Type B pancreatic cell (in vitro differentiated cells): ENCODE measurements around the gene RNH1. TPM values are rescaled to one million over a fixed set of nuclear protein-coding genes. Genes with fewer than 3 reads are reported as not detected.
A peak's percentile ranks its signal among the peaks of the same experiment; 100 is the strongest.

ENCODE experiments used
- DNase-seq: peaks from one replicate; pipeline ENCODE4 v3.0.0; 2021; ENCODE audit warnings: mixed read lengths; ENCODE audit not compliant: unreplicated experiment; ENCODE audit errors: extremely low spot score
- H3K27ac Mint-ChIP-seq: 2 replicates; pipeline ENCODE4 v1.8.0; 2021; ENCODE audit warnings: mild to moderate bottlenecking, mixed read lengths
- H3K27me3 Mint-ChIP-seq: 2 replicates; pipeline ENCODE4 v1.8.0; 2021; ENCODE audit warnings: mixed read lengths
- H3K36me3 Mint-ChIP-seq: 2 replicates; pipeline ENCODE4 v1.8.0; 2021; ENCODE audit warnings: mixed read lengths
- H3K4me1 Mint-ChIP-seq: one replicate; pipeline ENCODE4 v1.8.0; 2021; ENCODE audit warnings: mixed read lengths; ENCODE audit not compliant: unreplicated experiment
- H3K4me3 Mint-ChIP-seq: 2 replicates; pipeline ENCODE4 v1.8.0; 2021; ENCODE audit warnings: mild to moderate bottlenecking, mixed read lengths
- H3K9me3 Mint-ChIP-seq: 2 replicates; pipeline ENCODE4 v1.8.0; 2021; ENCODE audit warnings: mixed read lengths
- CTCF ChIP-seq: fragments of 200-600 bp; sonication (generic); conservative IDR thresholded peaks from 2 replicates; pipeline ENCODE4 v1.5.0; 2021; ENCODE audit warnings: antibody characterized with exemption, mild to moderate bottlenecking
- total RNA-seq: library from RNA; stranded (reverse); gene quantifications from 2 replicates; pipeline ENCODE4 v1.2.1, GENCODE V29; 2021; ENCODE audit warnings: low replicate concordance

Gene RNH1
- total RNA-seq, 1 donor from 2014 or later = 84.5 TPM

GRCh38 chr11:496834-497564 lies 10.0 kb downstream of the RNH1 start:
- peaks cover 24% of the 10 kb centered on the region for H3K36me3 Mint-ChIP-seq
- H3K27me3 Mint-ChIP-seq = no peaks in the 10 kb centered on the region
- TF ChIP-seq CTCF = no peak
- H3K27ac Mint-ChIP-seq = no peak overlapping the region
- no peak for DNase-seq
- H3K9me3 Mint-ChIP-seq = no peaks in the 10 kb centered on the region
- no peak overlapping the region for H3K4me3 Mint-ChIP-seq
- no peaks in the 10 kb centered on the region for H3K4me1 Mint-ChIP-seq

- Mint-ChIP-seq H3K9me3 (no peaks in the 10 kb centered on the region), H3K27ac (peak overlapping the region; percentile 60), H3K27me3 (no peaks in the 10 kb centered on the region), H3K36me3 (peaks cover 24% of the 10 kb centered on the region), H3K4me1 (no peaks in the 10 kb centered on the region), H3K4me3 (no peak overlapping the region)
- DNase-seq = no peak
- TF ChIP-seq CTCF = no peak
Observed at GRCh38 chr11:495537-495931, 11.5 kb downstream of the RNH1 start.

GRCh38 chr11:494761-495536 lies 12.1 kb downstream of the RNH1 start:
- Mint-ChIP-seq H3K9me3 (no peaks in the 10 kb centered on the region), H3K36me3 (peaks cover 24% of the 10 kb centered on the region), H3K4me1 (no peaks in the 10 kb centered on the region), H3K27me3 (no peaks in the 10 kb centered on the region), H3K27ac (peak overlapping the region; percentile 59), H3K4me3 (no peak overlapping the region)
- no peak for DNase-seq
- TF ChIP-seq CTCF = no peak

- Mint-ChIP-seq H3K4me3 (no peak overlapping the region), H3K4me1 (no peaks in the 10 kb centered on the region), H3K36me3 (peaks cover 18% of the 10 kb centered on the region), H3K27ac (no peak overlapping the region), H3K9me3 (no peaks in the 10 kb centered on the region), H3K27me3 (no peaks in the 10 kb centered on the region)
- DNase-seq = no peak
- TF ChIP-seq CTCF = no peak
Observed at GRCh38 chr11:492427-493226, 14.4 kb downstream of the RNH1 start.

- Mint-ChIP-seq H3K4me3 (no peak overlapping the region), H3K36me3 (peaks cover 8% of the 10 kb centered on the region), H3K27ac (no peak overlapping the region), H3K9me3 (no peaks in the 10 kb centered on the region), H3K4me1 (no peaks in the 10 kb centered on the region), H3K27me3 (no peaks in the 10 kb centered on the region)
- TF ChIP-seq CTCF = no peak
- no peak for DNase-seq
Observed at GRCh38 chr11:491358-491757, 15.7 kb downstream of the RNH1 start.
